ENCODE results near the gene GMIP. TPM values are rescaled to one million over a fixed set of nuclear protein-coding genes. Genes with fewer than 3 reads are reported as not detected.

Gene GMIP
- total RNA-seq, 1 experiment from 2014 or later, result 17.3 TPM

- intact Hi-C loops (cut with micrococcal nuclease; ENCODE audit: unreplicated experiment), result no loop called here
- Mint-ChIP-seq H3K9me3 (ENCODE audit: low read depth, unreplicated experiment) (no peaks in the 10 kb centered on the region), H3K27me3 (ENCODE audit: unreplicated experiment) (no peaks in the 10 kb centered on the region), H3K36me3 (ENCODE audit: insufficient read depth, unreplicated experiment) (peaks cover 19% of the 10 kb centered on the region), H3K4me1 (ENCODE audit: low read depth, unreplicated experiment) (no peaks in the 10 kb centered on the region), H3K27ac (ENCODE audit: unreplicated experiment) (no peak overlapping the region), H3K4me3 (ENCODE audit: low read depth, unreplicated experiment) (no peak overlapping the region)
- no peak for TF ChIP-seq CTCF (IDR thresholded peaks at IDR 0.05; ENCODE audit: unreplicated experiment)
- CTCF ChIA-PET, result no interaction called here
- no TSS peak for BruUV-seq (replicated peaks)
- no peak for DNase-seq
These were observed 8.1 kb downstream of the GMIP start for GRCh38 chr19:19635313-19635702.

- BruUV-seq (replicated peaks), result no TSS peak
- intact Hi-C loops (cut with micrococcal nuclease; ENCODE audit: unreplicated experiment), result no loop called here
- H3K36me3 Mint-ChIP-seq (ENCODE audit: insufficient read depth, unreplicated experiment), result peaks cover 19% of the 10 kb centered on the region
- H3K27me3 Mint-ChIP-seq (ENCODE audit: unreplicated experiment), result no peaks in the 10 kb centered on the region
- no peaks in the 10 kb centered on the region for H3K4me1 Mint-ChIP-seq (ENCODE audit: low read depth, unreplicated experiment)
- no peaks in the 10 kb centered on the region for H3K9me3 Mint-ChIP-seq (ENCODE audit: low read depth, unreplicated experiment)
- no peak for TF ChIP-seq CTCF (IDR thresholded peaks at IDR 0.05; ENCODE audit: unreplicated experiment)
- CTCF ChIA-PET, result no interaction called here
- DNase-seq, result no peak
- H3K27ac Mint-ChIP-seq (ENCODE audit: unreplicated experiment), result no peak overlapping the region
- H3K4me3 Mint-ChIP-seq (ENCODE audit: low read depth, unreplicated experiment), result no peak overlapping the region
These were observed 8.7 kb downstream of the GMIP start for GRCh38 chr19:19634516-19635312.

- CTCF ChIA-PET, result interaction anchor here (0.6 kb wide), 1 partner anchor 338 kb away, joined by 5 read pairs; no protein-coding TSS in a partner anchor
- intact Hi-C loops (cut with micrococcal nuclease; ENCODE audit: unreplicated experiment), result no loop called here
These were observed 9.5 kb downstream of the GMIP start for GRCh38 chr19:19633711-19634515.

GRCh38 chr19:19632661-19633060 is 10.8 kb downstream of the GMIP start:
- intact Hi-C loops (cut with micrococcal nuclease; ENCODE audit: unreplicated experiment), result no loop called here
- Mint-ChIP-seq H3K4me1 (ENCODE audit: low read depth, unreplicated experiment) (no peaks in the 10 kb centered on the region), H3K27ac (ENCODE audit: unreplicated experiment) (no peak overlapping the region), H3K4me3 (ENCODE audit: low read depth, unreplicated experiment) (no peak overlapping the region), H3K36me3 (ENCODE audit: insufficient read depth, unreplicated experiment) (peaks cover 35% of the 10 kb centered on the region), H3K9me3 (ENCODE audit: low read depth, unreplicated experiment) (no peaks in the 10 kb centered on the region), H3K27me3 (ENCODE audit: unreplicated experiment) (no peaks in the 10 kb centered on the region)
- no peak for DNase-seq
- no TSS peak for BruUV-seq (replicated peaks)
- CTCF ChIA-PET, result no interaction called here
- no peak for TF ChIP-seq CTCF (IDR thresholded peaks at IDR 0.05; ENCODE audit: unreplicated experiment)

More at GRCh38 chr19:19633711-19634515, 9.5 kb downstream of the GMIP start:
- no TSS peak for BruUV-seq (replicated peaks)
- Mint-ChIP-seq H3K4me1 (ENCODE audit: low read depth, unreplicated experiment) (no peaks in the 10 kb centered on the region), H3K27me3 (ENCODE audit: unreplicated experiment) (no peaks in the 10 kb centered on the region), H3K36me3 (ENCODE audit: insufficient read depth, unreplicated experiment) (peaks cover 22% of the 10 kb centered on the region), H3K27ac (ENCODE audit: unreplicated experiment) (no peak overlapping the region), H3K4me3 (ENCODE audit: low read depth, unreplicated experiment) (no peak overlapping the region), H3K9me3 (ENCODE audit: low read depth, unreplicated experiment) (no peaks in the 10 kb centered on the region)
- no peak for TF ChIP-seq CTCF (IDR thresholded peaks at IDR 0.05; ENCODE audit: unreplicated experiment)
- DNase-seq, result no peak
